Sciatic nerve (tissue), 2 donors: Measurements from ENCODE around the gene CIART. TPM values are rescaled to one million over a fixed set of nuclear protein-coding genes. Genes with fewer than 3 reads are reported as not detected.
"Not testable (repeated sequence)": the region's sequence is repeated elsewhere in the genome, so short reads cannot be mapped to it uniquely, and the experiment has no call there.

Experiments
- ATAC-seq: fragments of 200-7000 bp; cut with Tn5 transposase; one replicate; pipeline ENCODE4 v1.9.1; 2020; ENCODE audit warnings: mild to moderate bottlenecking, moderate library complexity
- DNase-seq: peaks from one replicate; pipeline ENCODE4 v3.0.0-alpha.2; 2020; ENCODE audit warnings: low spot score
- intact Hi-C: fragments of 100-400 bp; cut with DNase I; formaldehyde crosslinking; loops from one replicate; pipeline ENCODE4 v1.14.2; 2022
- total RNA-seq: library from RNA; stranded (reverse); fragmentation: NEBNext Ultra II Directional; extraction: Animal tissue kit (Norgen Biotek cat#: 25700); gene quantifications from one replicate; pipeline ENCODE4 v1.2.1, GENCODE V29; 2021
- donor health status: DM: no; HTN: no; CAD: no.
- donor health status: DM: no; HTN: no; CAD: no.

Gene CIART
- total RNA-seq, 1 donor from 2014 or later, result 5.7 TPM

- DNase-seq, result no peak
- no peak for ATAC-seq
- intact Hi-C loops, result no loop called here
These were observed 13.1 kb downstream of the CIART start for GRCh38 chr1:150295476-150295875.

- ATAC-seq, result no peak
- intact Hi-C loops, result no loop called here
- no peak for DNase-seq
These were observed 17.4 kb downstream of the CIART start for GRCh38 chr1:150299716-150300115.

GRCh38 chr1:150302338-150302737, 20.0 kb downstream of the CIART start:
- DNase-seq (no peak), ATAC-seq (no peak)
- intact Hi-C loops, result no loop called here

- no peak for DNase-seq
- intact Hi-C loops, result no loop called here
- no peak for ATAC-seq
These were observed 20.5 kb downstream of the CIART start for GRCh38 chr1:150302902-150303301.

GRCh38 chr1:150308585-150308984, 26.2 kb downstream of the CIART start:
- DNase-seq, ATAC-seq, intact Hi-C loops: not testable (repeated sequence)

- ATAC-seq (no peak), DNase-seq (no peak)
- intact Hi-C loops, result no loop called here
These were observed 27.6 kb downstream of the CIART start for GRCh38 chr1:150309758-150310508.

- DNase-seq (no peak), ATAC-seq (no peak)
- intact Hi-C loops, result no loop called here
These were observed 29.4 kb downstream of the CIART start for GRCh38 chr1:150311762-150312161.

GRCh38 chr1:150314691-150315090, 32.3 kb downstream of the CIART start:
- DNase-seq, intact Hi-C loops, ATAC-seq: not testable (repeated sequence)

GRCh38 chr1:150320667-150320978, 38.3 kb downstream of the CIART start:
- DNase-seq (no peak), ATAC-seq (no peak)
- intact Hi-C loops, result no loop called here

- ATAC-seq, result peak; percentile 2
- DNase-seq, result no peak
- intact Hi-C loops, result no loop called here
These were observed 39.4 kb downstream of the CIART start for GRCh38 chr1:150321826-150322166.

- ATAC-seq, result no peak
- intact Hi-C loops, result no loop called here
- DNase-seq, result no peak
These were observed 40.0 kb downstream of the CIART start for GRCh38 chr1:150322310-150322709.

GRCh38 chr1:150332651-150333290, 50.4 kb downstream of the CIART start:
- no peak for DNase-seq
- intact Hi-C loops, result no loop called here
- ATAC-seq, result no peak

Other genes with a start within 250 kb of the CIART start
- 44.1 TPM for gene VPS45, start 214.8 kb upstream of the CIART start, total RNA-seq
- 53.4 TPM for gene PLEKHO1, start 132.6 kb upstream of the CIART start, total RNA-seq
- gene ANP32E, start 46.4 kb upstream of the CIART start, total RNA-seq, result 40.6 TPM
- 0.71 TPM for gene CA14, start 24.8 kb upstream of the CIART start, total RNA-seq
- gene APH1A, start 13.5 kb upstream of the CIART start, total RNA-seq, result 87.4 TPM
- 9.2 TPM for gene C1orf54, start 9.8 kb upstream of the CIART start, total RNA-seq
- gene MRPS21, start 11.3 kb downstream of the CIART start, total RNA-seq, result 52.7 TPM
- 88.2 TPM for gene PRPF3, start 39.0 kb downstream of the CIART start, total RNA-seq
- gene RPRD2, start 81.6 kb downstream of the CIART start, total RNA-seq, result 42.8 TPM
- 22.4 TPM for gene TARS2, start 204.9 kb downstream of the CIART start, total RNA-seq
- 19.7 TPM for gene ECM1, start 225.6 kb downstream of the CIART start, total RNA-seq
- gene FALEC, start 233.2 kb downstream of the CIART start, total RNA-seq, result not detected